GM23338 (cell line): ENCODE measurements around the gene USP24. TPM values are rescaled to one million over a fixed set of nuclear protein-coding genes. Genes with fewer than 3 reads are reported as not detected.
A peak's percentile ranks its signal among the peaks of the same experiment; 100 is the strongest.
"Not testable (repeated sequence)": the region's sequence is repeated elsewhere in the genome, so short reads cannot be mapped to it uniquely, and the experiment has no call there.

Source experiments
- ATAC-seq: fragments of 200-7000 bp; cut with Tn5 transposase; 3 replicates; pipeline ENCODE4 v1.9.1; 2020
- DNase-seq: peaks from one replicate; pipeline ENCODE4 v3.0.0-alpha.2; 2015; ENCODE audit warnings: low spot score
- H2AFZ ChIP-seq: fragments of 200-600 bp; sonication (generic); 2 replicates; pipeline ENCODE4 v1.8.0; 2016; ENCODE audit warnings: antibody characterized with exemption, mild to moderate bottlenecking, moderate library complexity
- H3F3A ChIP-seq: fragments of 200-600 bp; sonication (generic); replicated peaks from 2 replicates; pipeline ENCODE4 v1.8.0; 2017; ENCODE audit warnings: antibody characterized with exemption, mixed run types, low read depth
- H3K27ac ChIP-seq: fragments of 200-600 bp; sonication (generic); 2 replicates; pipeline ENCODE4 v1.6.1; 2016; ENCODE audit warnings: low read depth
- H3K27me3 ChIP-seq: fragments of 200-600 bp; sonication (generic); 2 replicates; pipeline ENCODE4 v1.8.0; 2016; ENCODE audit warnings: mild to moderate bottlenecking, mixed run types, moderate library complexity; ENCODE audit not compliant: insufficient read depth
- H3K36me3 ChIP-seq: fragments of 200-600 bp; sonication (generic); 2 replicates; pipeline ENCODE4 v1.8.0; 2016; ENCODE audit warnings: mild to moderate bottlenecking; ENCODE audit not compliant: insufficient read depth
- H3K4me1 ChIP-seq: fragments of 200-600 bp; sonication (generic); 2 replicates; pipeline ENCODE4 v1.8.0; 2016; ENCODE audit warnings: mild to moderate bottlenecking, moderate library complexity; ENCODE audit not compliant: insufficient read depth
- H3K4me2 ChIP-seq: fragments of 200-600 bp; sonication (generic); 2 replicates; pipeline ENCODE4 v1.7.1; 2017; ENCODE audit warnings: mixed run types
- H3K4me3 ChIP-seq: fragments of 200-600 bp; sonication (generic); 2 replicates; pipeline ENCODE4 v1.6.1; 2016; ENCODE audit warnings: mixed run types
- H3K79me2 ChIP-seq: fragments of 200-600 bp; sonication (generic); replicated peaks from 2 replicates; pipeline ENCODE4 v1.8.0; 2017; ENCODE audit warnings: mild to moderate bottlenecking; ENCODE audit not compliant: insufficient read depth
- H3K9me2 ChIP-seq: fragments of 200-600 bp; sonication (generic); 2 replicates; pipeline ENCODE4 v1.8.0; 2017; ENCODE audit not compliant: insufficient read depth
- H4K20me1 ChIP-seq: fragments of 200-600 bp; sonication (generic); replicated peaks from 2 replicates; pipeline ENCODE4 v1.8.0; 2017; ENCODE audit warnings: mild to moderate bottlenecking; ENCODE audit not compliant: insufficient read depth
- H3K27ac Mint-ChIP-seq: 2 replicates; pipeline ENCODE4 v1.8.0; 2020; ENCODE audit warnings: inconsistent platforms, mild to moderate bottlenecking, moderate library complexity, mixed read lengths
- H3K27me3 Mint-ChIP-seq: 3 replicates; pipeline ENCODE4 v1.8.0; 2022; ENCODE audit warnings: low read depth, mild to moderate bottlenecking, moderate library complexity, mixed read lengths, inconsistent platforms; ENCODE audit not compliant: insufficient read depth, poor library complexity
- H3K36me3 Mint-ChIP-seq: 3 replicates; pipeline ENCODE4 v1.8.0; 2021; ENCODE audit warnings: low read depth, mild to moderate bottlenecking, inconsistent platforms, moderate library complexity, mixed read lengths
- H3K4me1 Mint-ChIP-seq: 3 replicates; pipeline ENCODE4 v1.8.0; 2020; ENCODE audit warnings: mild to moderate bottlenecking, inconsistent platforms, mixed read lengths
- H3K4me3 Mint-ChIP-seq: 3 replicates; pipeline ENCODE4 v1.8.0; 2021; ENCODE audit warnings: moderate library complexity, mild to moderate bottlenecking, inconsistent platforms, mixed read lengths
- H3K9me3 Mint-ChIP-seq: 3 replicates; pipeline ENCODE4 v1.8.0; 2020; ENCODE audit warnings: moderate library complexity, mild to moderate bottlenecking, inconsistent platforms, mixed read lengths
- CREB1 ChIP-seq: fragments of 250-450 bp; sonication (Bioruptor Pico); IDR thresholded peaks from 2 replicates; pipeline ENCODE4 v1.5.0; 2020; ENCODE audit warnings: low read depth, mild to moderate bottlenecking, moderate library complexity
- EZH2 ChIP-seq: fragments of 200-600 bp; sonication (generic); IDR thresholded peaks from one replicate; pipeline ENCODE4 v1.8.0; 2017; ENCODE audit warnings: antibody characterized with exemption, mild to moderate bottlenecking, low read depth; ENCODE audit not compliant: unreplicated experiment
- EZH2phosphoT487 ChIP-seq: fragments of 200-600 bp; sonication (generic); IDR thresholded peaks from one replicate; pipeline ENCODE4 v1.8.1; 2018; ENCODE audit warnings: antibody characterized with exemption; ENCODE audit not compliant: unreplicated experiment
- JUNB ChIP-seq: IDR thresholded peaks from one replicate; pipeline ENCODE4 v1.6.1; 2016; ENCODE audit warnings: antibody characterized with exemption; ENCODE audit not compliant: unreplicated experiment
- NANOG ChIP-seq: IDR thresholded peaks from 2 replicates; pipeline ENCODE4 v1.6.1; 2016; ENCODE audit warnings: antibody characterized with exemption, borderline replicate concordance
- ZNF114 ChIP-seq: fragments of 250-450 bp; sonication (Bioruptor Pico); IDR thresholded peaks from 2 replicates; pipeline ENCODE4 v1.5.0; 2020; ENCODE audit warnings: mild to moderate bottlenecking, moderate library complexity
- ZNF331 ChIP-seq: fragments of 250-450 bp; sonication (Bioruptor Pico); IDR thresholded peaks from 2 replicates; pipeline ENCODE4 v1.5.0; 2020; ENCODE audit warnings: low read depth, mild to moderate bottlenecking, moderate library complexity
- microRNA-seq: library from miRNA; unstranded; fragments of <30 nt; microRNA quantifications from one replicate; pipeline ENCODE4, GENCODE V29; 2017
- polyA plus RNA-seq: library from polyadenylated mRNA; unstranded; fragments of >200 nt; fragmentation: Nextera tagmentation; extraction: Ambion mirVana; gene quantifications from 2 replicates; pipeline ENCODE4 v1.2.1, GENCODE V29; 2016
- small RNA-seq: library from RNA; depleted of rRNA; stranded (forward); fragments of <200 nt; gene quantifications from one replicate; pipeline ENCODE3, GENCODE V24; 2014; ENCODE audit warnings: low replicate concordance
- total RNA-seq: library from RNA; depleted of rRNA; stranded (reverse); fragments of >200 nt; shearing (Covaris generic); gene quantifications from 2 replicates; pipeline ENCODE4 v1.2.3, GENCODE V29; 2014; rRNA removed
- TF ChIP-seq, protein P1 (sequence below), 2 experiments: fragments of 200-600 bp in 1 of 2; sonication (generic) in 1 of 2; conservative IDR thresholded peaks; 2 replicates each; pipeline versions ENCODE4 v1.5.1 to v1.6.1; 2016 to 2017; ENCODE audit warnings: antibody characterized with exemption in 2 of 2, low read depth in 2 of 2, mild to moderate bottlenecking in 2 of 2, moderate library complexity in 1 of 2

The USP24 gene
- total and polyA plus RNA-seq, 2 experiments from 2014 or later = 12.1 to 32.6 TPM

DNA sequence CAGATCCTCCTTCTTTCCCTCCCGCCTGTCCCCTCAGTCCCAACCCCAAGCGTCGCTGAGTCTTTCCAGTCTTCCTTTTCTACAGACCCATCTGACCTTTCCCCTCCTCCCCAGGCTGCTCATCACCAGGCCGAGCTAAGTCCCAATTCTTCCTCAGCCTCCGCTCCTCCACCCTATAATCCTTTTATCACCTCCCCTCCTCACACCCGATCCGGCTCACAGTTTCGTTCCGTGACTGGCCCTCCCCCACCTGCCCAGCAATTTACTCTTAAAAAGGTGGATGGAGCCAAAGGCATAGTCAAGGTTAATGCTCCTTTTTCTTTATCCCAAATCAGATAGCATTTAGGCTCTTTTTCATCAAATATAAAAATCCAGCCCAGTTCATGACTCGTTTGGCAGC, 191.0 kb downstream of the USP24 start:
- H3K27ac Mint-ChIP-seq = not testable (repeated sequence)

DNA sequence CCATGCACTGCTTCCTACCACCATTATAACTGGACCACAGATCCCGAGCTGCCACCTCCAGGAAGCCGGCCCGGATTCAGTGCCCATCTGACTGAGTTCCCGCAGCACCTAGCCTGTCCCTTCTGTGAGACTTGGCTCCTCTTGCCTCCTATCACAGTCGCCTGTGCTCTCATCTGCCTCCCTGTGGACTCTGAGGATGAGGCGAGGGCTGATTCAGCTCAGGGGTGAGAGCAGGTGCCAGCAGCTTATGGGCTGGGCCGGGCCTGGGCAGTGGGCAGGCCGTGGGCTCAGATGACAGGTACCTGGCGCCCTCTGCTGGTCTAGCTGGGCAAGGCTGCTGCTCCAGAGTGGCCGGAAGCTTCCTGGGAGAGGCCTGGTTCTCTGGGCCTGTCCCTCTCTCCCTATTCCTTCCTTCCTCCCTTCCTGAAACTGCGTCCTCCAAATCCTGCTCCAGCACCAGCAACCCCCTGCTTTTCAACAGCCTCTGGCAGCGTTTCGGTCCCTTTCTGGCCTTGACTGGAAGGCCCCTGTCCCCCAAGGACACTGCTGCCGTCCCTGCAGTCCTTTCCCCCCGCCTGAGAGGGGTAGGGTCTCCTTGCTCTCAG, 193.1 kb downstream of the USP24 start:
- Mint-ChIP-seq H3K27ac (no peak overlapping the region), H3K4me1 (peaks cover 22% of the 10 kb centered on the region), H3K9me3 (peaks cover 21% of the 10 kb centered on the region), H3K27me3 (peaks cover 9% of the 10 kb centered on the region), H3K4me3 (no peak overlapping the region), H3K36me3 (peaks cover 9% of the 10 kb centered on the region)
- H3K4me3 ChIP-seq = no peak overlapping the region
- no peaks in the 10 kb centered on the region for H4K20me1 ChIP-seq
- no peak overlapping the region for H3K4me2 ChIP-seq
- ATAC-seq (peak; percentile 100), DNase-seq (peak; percentile 99)
- peak overlapping the region; percentile 97 for H2AFZ ChIP-seq
- TF ChIP-seq ZNF114 (no peak), EZH2phosphoT487 (no peak), CREB1 (CRISPR knock-in tag) (no peak), NANOG (no peak), EZH2 (no peak), ZNF331 (no peak), JUNB (no peak)
- TF ChIP-seq, protein P1, sequence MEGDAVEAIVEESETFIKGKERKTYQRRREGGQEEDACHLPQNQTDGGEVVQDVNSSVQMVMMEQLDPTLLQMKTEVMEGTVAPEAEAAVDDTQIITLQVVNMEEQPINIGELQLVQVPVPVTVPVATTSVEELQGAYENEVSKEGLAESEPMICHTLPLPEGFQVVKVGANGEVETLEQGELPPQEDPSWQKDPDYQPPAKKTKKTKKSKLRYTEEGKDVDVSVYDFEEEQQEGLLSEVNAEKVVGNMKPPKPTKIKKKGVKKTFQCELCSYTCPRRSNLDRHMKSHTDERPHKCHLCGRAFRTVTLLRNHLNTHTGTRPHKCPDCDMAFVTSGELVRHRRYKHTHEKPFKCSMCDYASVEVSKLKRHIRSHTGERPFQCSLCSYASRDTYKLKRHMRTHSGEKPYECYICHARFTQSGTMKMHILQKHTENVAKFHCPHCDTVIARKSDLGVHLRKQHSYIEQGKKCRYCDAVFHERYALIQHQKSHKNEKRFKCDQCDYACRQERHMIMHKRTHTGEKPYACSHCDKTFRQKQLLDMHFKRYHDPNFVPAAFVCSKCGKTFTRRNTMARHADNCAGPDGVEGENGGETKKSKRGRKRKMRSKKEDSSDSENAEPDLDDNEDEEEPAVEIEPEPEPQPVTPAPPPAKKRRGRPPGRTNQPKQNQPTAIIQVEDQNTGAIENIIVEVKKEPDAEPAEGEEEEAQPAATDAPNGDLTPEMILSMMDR (conservative IDR thresholded peaks at IDR 0.05; ENCODE audit: low read depth in 2 of 2) = peak; percentile 95 to 97
- peaks cover 20% of the 10 kb centered on the region for H3K4me1 ChIP-seq
- no peaks in the 10 kb centered on the region for H3K79me2 ChIP-seq
- H3K9me2 ChIP-seq = no peaks in the 10 kb centered on the region
- no peaks in the 10 kb centered on the region for H3K27me3 ChIP-seq
- no peaks in the 10 kb centered on the region for H3K36me3 ChIP-seq
- peaks cover 4% of the 10 kb centered on the region; the same call in 1 of the 2 replicates for H3F3A ChIP-seq
- peak overlapping the region; percentile 87 for H3K27ac ChIP-seq

More for the DNA sequence above, 191.0 kb downstream of the USP24 start:
- H3K27me3 ChIP-seq, H3K36me3 Mint-ChIP-seq, H3K4me2 ChIP-seq, H2AFZ ChIP-seq, DNase-seq, ATAC-seq, H3K27me3 Mint-ChIP-seq, H3K36me3 ChIP-seq, H3F3A ChIP-seq, H3K27ac ChIP-seq, H3K4me3 Mint-ChIP-seq, H3K79me2 ChIP-seq, H3K9me2 ChIP-seq, H3K4me3 ChIP-seq, H4K20me1 ChIP-seq: not testable (repeated sequence)
- peaks cover 35% of the 10 kb centered on the region for H3K4me1 Mint-ChIP-seq
- H3K4me1 ChIP-seq = peaks cover 24% of the 10 kb centered on the region
- peaks cover 21% of the 10 kb centered on the region for H3K9me3 Mint-ChIP-seq

DNA sequence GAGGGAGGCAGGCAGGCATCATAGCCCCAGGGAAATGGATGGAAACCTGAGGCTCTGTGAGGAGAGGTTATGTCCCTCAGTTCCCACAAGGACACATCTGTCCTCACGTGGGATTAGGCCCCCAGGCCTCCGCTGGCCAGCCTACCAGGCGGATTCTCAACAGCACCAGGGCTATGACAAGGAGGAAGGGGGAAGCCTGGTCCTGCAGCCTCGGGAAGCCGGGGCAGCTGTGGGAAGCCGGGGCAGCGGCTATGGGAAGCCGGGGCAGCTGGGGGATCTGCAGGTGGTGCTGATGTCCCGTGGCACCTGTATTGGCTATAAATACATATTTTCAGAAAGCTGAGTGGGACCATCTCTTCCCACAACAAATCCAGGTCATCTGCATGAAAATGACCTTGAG, 196.8 kb downstream of the USP24 start:
- Histone ChIP-seq H3K9me2 (no peaks in the 10 kb centered on the region), H3K4me3 (no peak overlapping the region), H3F3A (peaks cover 4% of the 10 kb centered on the region; the same call in 1 of the 2 replicates), H3K4me2 (no peak overlapping the region), H3K36me3 (no peaks in the 10 kb centered on the region), H3K79me2 (no peaks in the 10 kb centered on the region), H4K20me1 (no peaks in the 10 kb centered on the region), H3K27ac (no peak overlapping the region), H3K27me3 (no peaks in the 10 kb centered on the region), H3K4me1 (peaks cover 14% of the 10 kb centered on the region), H2AFZ (no peak overlapping the region)
- no peak for ATAC-seq
- peaks cover 5% of the 10 kb centered on the region for H3K36me3 Mint-ChIP-seq
- TF ChIP-seq JUNB = no peak
- H3K4me3 Mint-ChIP-seq = no peak overlapping the region
- peaks cover 9% of the 10 kb centered on the region for H3K9me3 Mint-ChIP-seq
- peaks cover 13% of the 10 kb centered on the region for H3K27me3 Mint-ChIP-seq
- no peak for DNase-seq
- H3K27ac Mint-ChIP-seq = no peak overlapping the region
- peaks cover 8% of the 10 kb centered on the region for H3K4me1 Mint-ChIP-seq

Small RNA genes lying within 50 kb of the gene (microRNA-seq; reads per million reads assigned to microRNA genes)
- not detected for gene MIR4422

Small RNA genes lying within 50 kb of the gene (small RNA-seq; reads per million reads assigned to genes)
- gene MIR4422 = not detected

Other genes with a start within 250 kb of the USP24 start
- 1.7 and 2.0 TPM in 2 replicates for gene TMEM61, start 234.7 kb downstream of the USP24 start, total RNA-seq
- gene TMEM61, start 234.7 kb downstream of the USP24 start, polyA plus RNA-seq = 1.8 and 3.6 TPM in 2 replicates
- 0.47 and 1.4 TPM in 2 replicates for gene BSND, start 216.4 kb downstream of the USP24 start, total RNA-seq
- 0.50 and 0.55 TPM in 2 replicates for gene BSND, start 216.4 kb downstream of the USP24 start, polyA plus RNA-seq
- 275 and 327 TPM in 2 replicates for gene PCSK9, start 175.8 kb downstream of the USP24 start, total RNA-seq
- 77.6 and 78.0 TPM in 2 replicates for gene PCSK9, start 175.8 kb downstream of the USP24 start, polyA plus RNA-seq